PC-3 (cell line): ENCODE data around the gene SCART1. TPM values are rescaled to one million over a fixed set of nuclear protein-coding genes. Genes with fewer than 3 reads are reported as not detected.

Experiments used
- ATAC-seq: fragments of 200-7000 bp; cut with Tn5 transposase; 2 replicates; pipeline ENCODE4 v1.9.1; 2020; ENCODE audit warnings: mild to moderate bottlenecking, moderate library complexity
- BruUV-seq: library from RNA; stranded (reverse); fragments of 400-500 nt; replicated peaks from 2 replicates; lab custom pipeline; 2021; lab: Mats Ljungman, UMichigan
- CTCF ChIA-PET: fragments of 300-600 bp; sonication (Branson Sonifier 250); formaldehyde crosslinking; loops from one replicate; lab custom pipeline; 2022; ENCODE audit warnings: antibody characterized with exemption; lab: Charles Lee
- POLR2A ChIA-PET: fragments of 300-600 bp; sonication (Branson Sonifier 250); formaldehyde crosslinking; loops from one replicate; lab custom pipeline; 2022; ENCODE audit warnings: antibody characterized with exemption; ENCODE audit not compliant: unreplicated experiment; lab: Charles Lee
- DNase-seq: peaks from one replicate; pipeline ENCODE4 v3.0.0-alpha.2; 2015
- H2AFZ ChIP-seq: fragments of 300-600 bp; sonication (generic); 2 replicates; pipeline ENCODE4 v1.6.0; 2016; ENCODE audit warnings: antibody characterized with exemption, low read length
- H3F3A ChIP-seq: fragments of 300-600 bp; sonication (generic); one replicate; pipeline ENCODE4 v1.6.0; 2017; ENCODE audit warnings: antibody characterized with exemption, low read length, control low read depth, mild to moderate bottlenecking; ENCODE audit not compliant: unreplicated experiment
- H3K27ac ChIP-seq: fragments of 300-600 bp; sonication (generic); 2 replicates; pipeline ENCODE4 v1.5.1; 2016; ENCODE audit warnings: mild to moderate bottlenecking, low read length
- H3K27me3 ChIP-seq: fragments of 300-600 bp; sonication (generic); 2 replicates; pipeline ENCODE4 v1.6.1; 2016; ENCODE audit warnings: low read length, mixed read lengths
- H3K36me3 ChIP-seq: fragments of 300-600 bp; sonication (generic); 2 replicates; pipeline ENCODE4 v1.6.1; 2016; ENCODE audit warnings: low read depth, mixed run types, low read length, mixed read lengths
- H3K4me1 ChIP-seq: fragments of 300-600 bp; sonication (generic); 2 replicates; pipeline ENCODE4 v1.5.1; 2016; ENCODE audit warnings: low read length; ENCODE audit not compliant: insufficient read depth
- H3K4me2 ChIP-seq: fragments of 300-600 bp; sonication (generic); 2 replicates; pipeline ENCODE4 v1.6.0; 2016; ENCODE audit warnings: low read length
- H3K4me3 ChIP-seq: fragments of 300-600 bp; sonication (generic); 2 replicates; pipeline ENCODE4 v1.5.1; 2016; ENCODE audit warnings: mild to moderate bottlenecking, low read length, mixed read lengths
- H3K79me2 ChIP-seq: fragments of 300-600 bp; sonication (generic); 2 replicates; pipeline ENCODE4 v1.6.1; 2017; ENCODE audit warnings: low read length, mixed read lengths
- H3K9ac ChIP-seq: fragments of 300-600 bp; sonication (generic); 2 replicates; pipeline ENCODE4 v1.6.0; 2016; ENCODE audit warnings: mild to moderate bottlenecking, low read length
- H3K9me2 ChIP-seq: fragments of 300-600 bp; sonication (generic); replicated peaks from 2 replicates; pipeline ENCODE4 v1.6.1; 2016; ENCODE audit warnings: mixed run types, low read length, mixed read lengths
- H3K9me3 ChIP-seq: fragments of 300-600 bp; sonication (generic); 2 replicates; pipeline ENCODE4 v1.6.1; 2016; ENCODE audit warnings: low read length, mixed read lengths
- H4K20me1 ChIP-seq: fragments of 300-600 bp; sonication (generic); 2 replicates; pipeline ENCODE4 v1.6.1; 2016; ENCODE audit warnings: low read length, mixed read lengths
- EZH2 ChIP-seq: fragments of 300-600 bp; sonication (generic); IDR thresholded peaks from one replicate; pipeline ENCODE4 v1.6.1; 2017; ENCODE audit warnings: antibody characterized with exemption, mild to moderate bottlenecking, low read length; ENCODE audit not compliant: unreplicated experiment
- EZH2phosphoT487 ChIP-seq: fragments of 300-600 bp; sonication (generic); IDR thresholded peaks from 2 replicates; pipeline ENCODE4 v1.6.1; 2018; ENCODE audit warnings: mild to moderate bottlenecking, antibody characterized with exemption, low read length, borderline replicate concordance
- intact Hi-C: fragments of 100-400 bp; cut with micrococcal nuclease; formaldehyde crosslinking; loops from 2 replicates; pipeline ENCODE4 v1.9.0; 2023
- total RNA-seq: library from RNA; depleted of rRNA; stranded (reverse); fragments of >200 nt; gene quantifications from 2 replicates; pipeline ENCODE4 v1.2.3, GENCODE V29; 2014
- TF ChIP-seq, protein P1 (sequence below): fragments of 300-600 bp; sonication (generic); conservative IDR thresholded peaks from 2 replicates; pipeline ENCODE4 v1.5.1; 2017; ENCODE audit warnings: antibody characterized with exemption, low read depth, mild to moderate bottlenecking, low read length

The SCART1 gene
- total RNA-seq, 1 experiment from 2014 or later, result 2.4 TPM

DNA sequence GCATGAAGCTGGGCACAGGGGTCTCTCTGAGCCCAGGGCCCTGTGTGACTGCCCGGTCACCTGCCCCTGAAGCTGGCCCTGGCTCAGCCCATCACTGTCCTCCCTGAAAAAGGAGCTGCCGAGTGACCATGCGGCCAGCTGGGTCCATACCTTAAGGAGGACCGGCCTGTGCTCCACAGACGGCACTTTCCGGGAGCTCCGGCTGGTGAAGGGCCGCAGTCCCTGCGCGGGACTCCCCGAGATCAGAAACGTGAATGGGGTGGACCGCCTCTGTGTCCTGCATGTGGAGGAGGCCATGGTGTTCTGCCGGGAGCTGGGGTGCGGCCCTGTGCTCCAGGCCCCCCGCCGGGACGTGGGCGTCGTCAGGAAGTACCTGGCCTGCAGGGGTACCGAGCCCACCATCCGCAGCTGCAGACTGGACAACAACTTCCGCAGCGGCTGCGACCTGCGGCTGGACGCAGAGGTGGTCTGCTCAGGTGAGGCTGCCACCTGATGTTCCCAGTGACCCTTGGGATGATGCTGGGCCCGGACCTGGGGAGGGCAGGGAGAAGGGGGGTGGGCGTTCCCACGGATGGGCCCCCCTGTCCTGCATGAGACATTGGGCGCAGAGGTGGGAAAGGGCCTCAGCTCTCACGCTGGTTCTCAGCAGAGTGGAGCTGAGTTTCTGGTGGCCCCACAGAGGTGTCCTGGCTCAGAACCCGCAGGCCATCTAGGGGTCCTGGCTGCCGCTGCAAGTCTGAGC, 3.5 kb downstream of the SCART1 start:
- Histone ChIP-seq H3K27ac (no peak overlapping the region), H3F3A (no peaks in the 10 kb centered on the region), H3K27me3 (no peaks in the 10 kb centered on the region), H2AFZ (no peak overlapping the region), H3K9me3 (no peaks in the 10 kb centered on the region), H3K4me1 (no peaks in the 10 kb centered on the region), H3K4me2 (no peak overlapping the region), H3K79me2 (no peaks in the 10 kb centered on the region), H3K36me3 (no peaks in the 10 kb centered on the region), H3K9ac (no peak overlapping the region), H4K20me1 (no peaks in the 10 kb centered on the region), H3K9me2 (no peaks in the 10 kb centered on the region), H3K4me3 (no peak overlapping the region)
- BruUV-seq, result no TSS peak
- CTCF ChIA-PET, result no interaction called here
- POLR2A ChIA-PET, result no interaction called here
- no peak for TF ChIP-seq EZH2phosphoT487
- DNase-seq (no peak), ATAC-seq (no peak)
- intact Hi-C loops, result no loop called here

- ChIA-PET CTCF (no interaction called here), POLR2A (no interaction called here)
- intact Hi-C loops, result no loop called here
- H3K4me2 ChIP-seq, result no peak overlapping the region
- H4K20me1 ChIP-seq, result no peaks in the 10 kb centered on the region
- no peaks in the 10 kb centered on the region for H3K9me2 ChIP-seq
- no peak overlapping the region for H3K4me3 ChIP-seq
- no peaks in the 10 kb centered on the region for H3K27me3 ChIP-seq
- H3K9ac ChIP-seq, result no peak overlapping the region
- no peak overlapping the region for H2AFZ ChIP-seq
- H3K36me3 ChIP-seq, result no peaks in the 10 kb centered on the region
- no peaks in the 10 kb centered on the region for H3K79me2 ChIP-seq
- H3K9me3 ChIP-seq, result no peaks in the 10 kb centered on the region
- H3K27ac ChIP-seq, result no peak overlapping the region
- ATAC-seq (no peak), DNase-seq (no peak)
- no peaks in the 10 kb centered on the region for H3K4me1 ChIP-seq
- H3F3A ChIP-seq, result no peaks in the 10 kb centered on the region
- no peak for TF ChIP-seq EZH2
- TF ChIP-seq EZH2phosphoT487, result no peak
- TF ChIP-seq, protein P1, sequence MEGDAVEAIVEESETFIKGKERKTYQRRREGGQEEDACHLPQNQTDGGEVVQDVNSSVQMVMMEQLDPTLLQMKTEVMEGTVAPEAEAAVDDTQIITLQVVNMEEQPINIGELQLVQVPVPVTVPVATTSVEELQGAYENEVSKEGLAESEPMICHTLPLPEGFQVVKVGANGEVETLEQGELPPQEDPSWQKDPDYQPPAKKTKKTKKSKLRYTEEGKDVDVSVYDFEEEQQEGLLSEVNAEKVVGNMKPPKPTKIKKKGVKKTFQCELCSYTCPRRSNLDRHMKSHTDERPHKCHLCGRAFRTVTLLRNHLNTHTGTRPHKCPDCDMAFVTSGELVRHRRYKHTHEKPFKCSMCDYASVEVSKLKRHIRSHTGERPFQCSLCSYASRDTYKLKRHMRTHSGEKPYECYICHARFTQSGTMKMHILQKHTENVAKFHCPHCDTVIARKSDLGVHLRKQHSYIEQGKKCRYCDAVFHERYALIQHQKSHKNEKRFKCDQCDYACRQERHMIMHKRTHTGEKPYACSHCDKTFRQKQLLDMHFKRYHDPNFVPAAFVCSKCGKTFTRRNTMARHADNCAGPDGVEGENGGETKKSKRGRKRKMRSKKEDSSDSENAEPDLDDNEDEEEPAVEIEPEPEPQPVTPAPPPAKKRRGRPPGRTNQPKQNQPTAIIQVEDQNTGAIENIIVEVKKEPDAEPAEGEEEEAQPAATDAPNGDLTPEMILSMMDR, result no peak
- BruUV-seq, result no TSS peak
These were observed 4.4 kb downstream of the SCART1 start for GRCh38 chr10:133458021-133458709.

GRCh38 chr10:133458710-133459453, 5.1 kb downstream of the SCART1 start:
- H3K27me3 ChIP-seq, result no peaks in the 10 kb centered on the region
- no peak overlapping the region for H2AFZ ChIP-seq
- no peaks in the 10 kb centered on the region for H3K9me2 ChIP-seq
- H3F3A ChIP-seq, result no peaks in the 10 kb centered on the region
- ATAC-seq (no peak), DNase-seq (no peak)
- H4K20me1 ChIP-seq, result no peaks in the 10 kb centered on the region
- TF ChIP-seq, protein P1, result no peak
- TF ChIP-seq EZH2 (no peak), EZH2phosphoT487 (no peak)
- no TSS peak for BruUV-seq
- no peak overlapping the region for H3K4me2 ChIP-seq
- ChIA-PET CTCF (no interaction called here), POLR2A (no interaction called here)
- intact Hi-C loops, result no loop called here
- no peaks in the 10 kb centered on the region for H3K4me1 ChIP-seq
- no peaks in the 10 kb centered on the region for H3K36me3 ChIP-seq
- no peaks in the 10 kb centered on the region for H3K79me2 ChIP-seq
- no peak overlapping the region for H3K4me3 ChIP-seq
- no peak overlapping the region for H3K9ac ChIP-seq
- H3K27ac ChIP-seq, result no peak overlapping the region
- H3K9me3 ChIP-seq, result no peaks in the 10 kb centered on the region
